IPS DF 6.9 (cell line): ENCODE measurements around the gene RANBP1.

ENCODE experiments used
- DNase-seq: peaks from one replicate; pipeline ENCODE4 v3.0.0-alpha.2; 2013; ENCODE audit warnings: low read depth, low spot score
- H3K27ac ChIP-seq: one replicate; pipeline ENCODE4 v1.5.1; 2013; ENCODE audit warnings: low read length, control low read depth
- H3K27me3 ChIP-seq: 2 replicates; pipeline ENCODE4 v1.6.1; 2013; ENCODE audit warnings: mild to moderate bottlenecking, low read length; ENCODE audit not compliant: control insufficient read depth, insufficient read depth
- H3K36me3 ChIP-seq: 2 replicates; pipeline ENCODE4 v1.6.1; 2013; ENCODE audit warnings: low read length; ENCODE audit not compliant: control insufficient read depth, insufficient read depth
- H3K4me1 ChIP-seq: 2 replicates; pipeline ENCODE4 v1.6.1; 2013; ENCODE audit warnings: low read length; ENCODE audit not compliant: control insufficient read depth, insufficient read depth
- H3K4me3 ChIP-seq: 2 replicates; pipeline ENCODE4 v1.5.1; 2013; ENCODE audit warnings: mild to moderate bottlenecking, low read length
- H3K9me3 ChIP-seq: 2 replicates; pipeline ENCODE4 v1.6.1; 2013; ENCODE audit warnings: low read length, inconsistent platforms; ENCODE audit not compliant: control insufficient read depth, insufficient read depth
- WGBS: extraction: QIAGEN DNeasy Blood & Tissue Kit; methylation state at CpG from one replicate; pipeline ENCODE4 v1.1.7; 2013; ENCODE audit warnings: mixed read lengths, missing lambda C conversion rate; ENCODE audit not compliant: insufficient read length, insufficient coverage; 5-methylcytosine and 5-hydroxymethylcytosine counted together

The RANBP1 gene

GRCh38 chr22:20176421-20177085 is 60.6 kb downstream of the RANBP1 start:
- Histone ChIP-seq H3K36me3 (no peaks in the 10 kb centered on the region), H3K27me3 (no peaks in the 10 kb centered on the region), H3K9me3 (no peaks in the 10 kb centered on the region), H3K4me3 (no peak overlapping the region), H3K27ac (no peak overlapping the region), H3K4me1 (no peaks in the 10 kb centered on the region; the same call in 1 of the 2 replicates)
- no peak for DNase-seq
- WGBS, result no CpG with 5 or more reads among the region's 17 CpGs
